GM18870 (cell line): ENCODE data around the gene EGFR.

Source experiments
- ATAC-seq: cut with Tn5 transposase; IDR thresholded peaks from one replicate; pipeline ENCODE4 v1.9.1; 2021; ENCODE audit warnings: moderate library complexity; ENCODE audit not compliant: unreplicated experiment

The EGFR gene

DNA sequence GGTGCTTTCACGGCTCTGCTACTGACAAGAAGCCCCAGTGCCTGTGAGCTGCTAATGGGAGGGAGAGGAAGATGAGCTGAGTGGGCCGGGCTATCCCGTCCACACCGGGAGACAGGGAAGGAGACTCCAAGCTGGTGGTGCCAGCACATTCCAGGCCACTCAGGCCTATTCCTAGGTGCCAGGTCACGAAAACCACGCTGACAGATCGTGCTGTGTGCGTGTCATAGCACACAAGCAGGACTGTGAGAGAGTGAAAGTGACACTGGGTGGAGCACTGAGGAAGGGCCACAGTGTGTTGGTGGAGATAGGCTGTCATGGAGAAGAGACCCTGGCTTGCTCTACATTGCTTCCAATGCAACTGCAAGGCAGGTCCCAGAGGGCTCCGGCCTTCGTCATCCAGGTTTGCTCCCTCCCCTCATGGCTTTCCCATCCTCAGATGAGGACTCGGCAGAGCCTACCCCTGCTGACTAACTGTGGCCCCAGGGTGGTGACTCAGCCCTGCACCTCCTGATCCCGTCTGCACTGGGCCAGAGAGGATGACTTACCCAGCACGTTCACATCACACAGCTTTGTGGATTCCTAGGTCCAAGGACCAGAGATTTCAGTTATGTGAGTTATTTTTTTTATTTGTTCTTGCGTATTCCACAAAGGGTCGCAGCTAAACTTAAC lies 167.3 kb downstream of the EGFR start:
- ATAC-seq, result no peak

DNA sequence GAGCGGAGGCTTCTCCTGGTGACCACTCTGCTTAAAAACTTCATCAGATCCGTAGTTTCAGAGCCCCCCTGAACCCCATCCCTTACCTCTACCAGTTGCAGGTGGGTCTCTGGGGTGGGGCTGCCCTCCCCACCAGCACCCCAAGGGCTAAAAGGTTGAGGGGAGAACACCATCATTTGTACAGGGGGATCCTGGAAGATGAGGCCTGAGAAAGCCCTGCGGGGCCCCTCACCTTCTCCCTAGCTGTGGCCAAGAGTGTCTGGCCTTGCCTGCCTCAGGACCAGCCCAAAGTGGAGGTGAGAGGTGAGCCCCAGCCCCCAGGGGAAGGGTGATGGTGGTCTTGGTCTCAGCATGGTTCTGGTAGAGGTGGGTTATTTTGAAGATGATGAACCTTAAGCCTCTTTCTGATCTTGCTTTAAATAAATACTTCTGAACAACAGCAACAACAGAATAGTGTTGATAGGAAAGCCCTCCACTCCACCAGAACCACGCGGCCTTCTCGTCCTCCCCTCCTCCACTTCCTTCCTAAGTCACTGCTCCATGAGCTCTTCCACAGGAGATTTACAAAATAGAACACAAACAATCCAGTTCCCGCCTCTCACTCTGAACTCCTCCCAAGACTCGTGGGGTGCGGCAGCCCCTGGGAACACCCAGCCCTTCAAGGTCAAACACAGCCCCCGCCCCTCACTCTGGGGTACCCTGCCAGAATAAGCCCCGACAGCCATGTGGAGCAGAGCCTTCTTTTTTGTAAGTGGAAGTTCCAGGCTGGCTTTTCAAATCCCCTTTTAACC lies 169.1 kb downstream of the EGFR start:
- ATAC-seq, result no peak

DNA sequence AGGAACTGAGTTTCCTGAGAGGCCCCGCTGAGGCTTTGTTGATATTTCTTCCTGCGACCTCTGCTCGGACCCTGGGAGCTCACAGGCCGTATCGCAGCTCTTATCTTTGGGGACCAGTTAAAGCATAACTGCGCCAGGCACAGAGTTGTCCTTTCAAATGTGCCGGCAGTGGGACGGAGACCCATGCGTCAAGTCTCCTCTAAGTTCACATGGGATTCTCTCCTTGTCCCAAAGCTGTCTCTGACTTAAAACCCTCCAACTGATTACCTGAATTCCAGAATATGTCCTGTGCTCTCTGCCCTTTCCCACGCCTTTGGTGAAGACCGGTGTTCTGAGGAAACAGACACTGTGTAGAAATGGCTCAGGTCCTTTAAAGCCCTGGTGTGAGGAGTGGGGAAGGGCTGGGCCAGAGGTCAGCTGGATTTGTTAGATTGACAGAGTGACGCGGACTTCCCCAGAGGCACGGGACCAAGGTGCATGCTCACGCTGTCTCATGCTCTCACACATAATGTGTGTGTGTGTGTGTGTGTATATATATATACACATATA lies 169.8 kb downstream of the EGFR start:
- no peak for ATAC-seq

DNA sequence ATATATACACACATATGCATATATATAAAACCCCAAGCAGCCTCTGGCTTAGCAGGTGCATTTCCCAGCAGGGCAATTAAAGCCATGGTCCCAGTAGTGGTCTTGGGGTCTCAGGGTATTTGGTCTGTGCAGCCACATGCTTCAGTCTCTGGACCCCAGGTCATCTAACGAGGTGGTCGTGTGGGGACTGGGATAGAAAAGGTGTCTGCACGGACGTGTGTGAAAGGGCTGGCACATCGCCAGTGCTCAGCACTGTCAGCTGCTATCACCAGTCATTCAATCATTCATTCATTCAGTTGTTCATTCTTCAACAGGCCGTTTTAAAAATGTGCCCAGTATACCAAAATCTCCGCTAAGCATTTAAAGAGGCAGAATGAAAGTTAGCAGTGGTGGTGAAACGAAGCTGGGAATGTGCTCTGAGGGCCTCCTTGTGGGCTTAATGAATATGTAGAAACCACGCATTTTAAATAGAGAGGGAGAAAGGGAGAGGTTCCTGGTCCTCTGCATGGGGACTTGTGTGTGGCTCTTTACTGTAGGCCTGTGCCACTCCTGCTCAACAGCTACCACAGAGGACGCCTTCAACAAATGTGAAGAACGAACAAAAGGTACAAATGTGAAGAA lies 170.4 kb downstream of the EGFR start:
- no peak for ATAC-seq

DNA sequence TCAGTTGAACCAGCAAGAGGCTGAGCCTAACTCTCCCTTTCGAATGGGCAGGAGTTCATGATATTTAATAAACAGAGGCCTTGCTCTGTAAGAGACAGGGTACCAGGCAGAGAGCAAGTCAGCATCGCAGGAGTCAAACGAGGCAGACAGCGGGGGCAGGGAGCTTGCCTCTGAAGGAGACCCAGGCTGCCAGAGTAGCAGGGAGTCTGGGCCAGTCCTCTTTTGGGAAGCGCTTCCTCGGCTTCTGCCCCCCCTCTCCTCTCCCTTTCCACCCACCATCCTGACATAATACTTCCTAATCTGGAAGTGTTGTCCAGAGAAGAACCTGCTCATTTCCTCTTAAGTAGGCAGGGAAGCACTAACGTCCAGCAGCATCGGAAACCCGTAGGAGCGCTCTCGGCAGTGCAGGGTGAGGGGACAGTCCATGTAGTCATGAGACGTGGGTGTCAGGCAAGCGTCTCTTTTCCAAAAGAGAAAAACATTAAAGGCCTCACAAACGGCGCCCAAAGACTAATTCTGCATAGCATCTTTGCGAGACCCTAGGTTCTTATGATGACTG lies 171.1 kb downstream of the EGFR start:
- no peak for ATAC-seq

DNA sequence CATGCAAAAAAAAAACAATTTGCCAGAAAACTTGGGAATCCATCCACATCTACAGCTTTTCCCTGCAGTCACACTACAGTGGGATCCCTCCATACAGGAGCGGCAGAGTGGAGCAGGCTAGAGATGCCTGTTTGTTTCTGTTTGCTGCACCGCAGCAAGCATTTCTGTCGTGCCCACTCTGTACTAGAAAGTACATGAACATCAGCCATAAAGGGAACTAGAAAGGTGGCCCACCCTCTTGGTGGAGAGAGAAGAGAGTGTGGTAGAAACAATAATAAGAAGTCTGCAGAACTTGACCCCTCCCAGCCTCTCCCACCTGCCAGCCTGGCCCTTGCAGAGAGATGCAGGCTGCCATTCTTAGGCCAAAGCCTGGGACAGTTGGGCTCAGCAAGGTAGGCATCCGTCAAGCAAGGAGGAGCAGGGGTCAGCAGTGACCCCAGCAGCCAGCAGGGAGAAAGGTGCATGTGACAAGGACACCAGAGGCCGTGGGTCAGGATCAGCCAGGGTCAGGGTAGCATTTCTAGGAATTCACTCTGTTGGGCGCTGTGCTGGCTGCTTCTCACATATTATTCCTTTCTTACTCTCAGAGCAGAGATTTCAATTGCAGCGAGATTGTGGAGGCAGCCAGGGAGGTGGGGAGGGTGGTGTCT lies 171.8 kb downstream of the EGFR start:
- ATAC-seq, result no peak

DNA sequence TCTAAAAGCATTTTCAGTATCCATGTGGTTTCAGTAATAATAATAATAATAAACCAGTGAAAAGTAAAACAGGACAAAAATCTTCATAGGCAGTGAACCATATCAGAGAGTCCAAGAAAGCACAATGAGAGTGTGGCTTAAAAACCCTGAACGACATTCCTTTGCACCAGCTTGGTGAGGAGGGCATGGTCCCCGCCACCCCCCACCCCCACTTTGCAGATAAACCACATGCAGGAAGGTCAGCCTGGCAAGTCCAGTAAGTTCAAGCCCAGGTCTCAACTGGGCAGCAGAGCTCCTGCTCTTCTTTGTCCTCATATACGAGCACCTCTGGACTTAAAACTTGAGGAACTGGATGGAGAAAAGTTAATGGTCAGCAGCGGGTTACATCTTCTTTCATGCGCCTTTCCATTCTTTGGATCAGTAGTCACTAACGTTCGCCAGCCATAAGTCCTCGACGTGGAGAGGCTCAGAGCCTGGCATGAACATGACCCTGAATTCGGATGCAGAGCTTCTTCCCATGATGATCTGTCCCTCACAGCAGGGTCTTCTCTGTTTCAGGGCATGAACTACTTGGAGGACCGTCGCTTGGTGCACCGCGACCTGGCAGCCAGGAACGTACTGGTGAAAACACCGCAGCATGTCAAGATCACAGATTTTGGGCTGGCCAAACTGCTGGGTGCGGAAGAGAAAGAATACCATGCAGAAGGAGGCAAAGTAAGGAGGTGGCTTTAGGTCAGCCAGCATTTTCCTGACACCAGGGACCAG lies 172.5 kb downstream of the EGFR start:
- no peak for ATAC-seq

DNA sequence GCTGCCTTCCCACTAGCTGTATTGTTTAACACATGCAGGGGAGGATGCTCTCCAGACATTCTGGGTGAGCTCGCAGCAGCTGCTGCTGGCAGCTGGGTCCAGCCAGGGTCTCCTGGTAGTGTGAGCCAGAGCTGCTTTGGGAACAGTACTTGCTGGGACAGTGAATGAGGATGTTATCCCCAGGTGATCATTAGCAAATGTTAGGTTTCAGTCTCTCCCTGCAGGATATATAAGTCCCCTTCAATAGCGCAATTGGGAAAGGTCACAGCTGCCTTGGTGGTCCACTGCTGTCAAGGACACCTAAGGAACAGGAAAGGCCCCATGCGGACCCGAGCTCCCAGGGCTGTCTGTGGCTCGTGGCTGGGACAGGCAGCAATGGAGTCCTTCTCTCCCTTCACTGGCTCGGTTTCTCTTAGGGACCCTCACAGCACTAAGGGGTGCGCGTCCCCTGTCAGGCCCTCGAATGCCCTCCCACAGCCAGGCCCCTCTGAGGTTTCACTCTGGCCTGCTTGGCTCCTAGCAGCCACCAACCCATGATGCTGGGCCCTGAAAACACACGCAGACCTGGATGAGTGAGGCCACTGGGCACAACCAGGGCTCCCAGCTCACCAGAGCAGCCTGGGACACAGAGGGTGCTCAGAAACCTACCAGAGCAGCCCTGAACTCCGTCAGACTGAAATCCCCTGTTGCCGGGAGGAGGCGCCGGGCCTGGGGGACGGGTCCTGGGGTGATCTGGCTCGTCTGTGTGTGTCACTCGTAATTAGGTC lies 173.3 kb downstream of the EGFR start:
- no peak for ATAC-seq

DNA sequence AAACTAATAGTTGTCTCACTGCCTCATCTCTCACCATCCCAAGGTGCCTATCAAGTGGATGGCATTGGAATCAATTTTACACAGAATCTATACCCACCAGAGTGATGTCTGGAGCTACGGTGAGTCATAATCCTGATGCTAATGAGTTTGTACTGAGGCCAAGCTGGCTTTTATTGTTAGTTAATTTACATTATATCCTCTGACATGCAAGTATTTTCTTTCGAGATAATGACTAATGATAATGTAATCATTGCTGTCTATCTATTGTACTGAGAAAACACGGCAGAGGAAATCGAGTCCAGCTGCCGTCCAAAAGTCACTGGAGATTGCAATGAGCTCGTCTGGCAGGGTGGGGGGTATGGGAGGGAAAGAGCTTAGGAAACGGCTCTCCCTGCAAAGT lies 173.9 kb downstream of the EGFR start:
- ATAC-seq, result no peak

DNA sequence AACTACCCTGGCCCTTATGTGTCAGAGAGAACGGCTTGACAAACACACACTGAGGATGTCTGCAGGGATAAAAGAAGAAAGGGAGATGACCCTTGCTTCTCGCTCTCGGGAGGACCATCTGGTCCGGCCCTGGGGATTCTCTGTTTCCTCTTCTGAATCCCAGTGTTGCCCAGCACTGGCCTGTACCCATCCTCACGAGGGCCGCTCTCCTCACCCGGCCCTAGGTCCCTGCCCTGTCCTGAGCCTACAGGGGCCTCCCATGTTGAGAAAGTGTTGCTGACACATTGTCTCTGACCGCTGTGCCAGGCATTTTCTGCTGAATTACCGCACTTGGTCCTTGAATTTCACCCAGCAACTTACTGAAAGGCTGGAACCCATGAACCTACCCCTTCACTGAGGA lies 174.4 kb downstream of the EGFR start:
- no peak for ATAC-seq

DNA sequence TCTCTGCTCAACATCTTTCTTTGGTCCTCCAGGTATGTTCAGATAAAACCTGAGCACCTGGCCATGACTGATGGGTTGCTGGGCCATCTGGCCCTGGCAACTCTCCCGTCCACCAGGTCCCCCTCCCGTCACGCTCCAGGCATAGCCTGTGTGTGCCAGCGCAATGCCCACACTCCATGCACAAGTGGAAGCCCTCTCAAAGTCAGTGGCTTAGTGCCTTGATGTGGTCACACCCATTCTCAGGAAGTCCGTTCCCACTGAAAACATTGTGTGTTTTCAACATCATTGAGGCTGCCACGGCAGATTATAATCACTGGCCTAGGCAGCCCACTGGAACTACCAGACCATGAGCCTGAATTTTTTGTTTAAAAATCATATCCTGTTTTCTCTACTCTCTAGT lies 175.7 kb downstream of the EGFR start:
- ATAC-seq, result no peak

DNA sequence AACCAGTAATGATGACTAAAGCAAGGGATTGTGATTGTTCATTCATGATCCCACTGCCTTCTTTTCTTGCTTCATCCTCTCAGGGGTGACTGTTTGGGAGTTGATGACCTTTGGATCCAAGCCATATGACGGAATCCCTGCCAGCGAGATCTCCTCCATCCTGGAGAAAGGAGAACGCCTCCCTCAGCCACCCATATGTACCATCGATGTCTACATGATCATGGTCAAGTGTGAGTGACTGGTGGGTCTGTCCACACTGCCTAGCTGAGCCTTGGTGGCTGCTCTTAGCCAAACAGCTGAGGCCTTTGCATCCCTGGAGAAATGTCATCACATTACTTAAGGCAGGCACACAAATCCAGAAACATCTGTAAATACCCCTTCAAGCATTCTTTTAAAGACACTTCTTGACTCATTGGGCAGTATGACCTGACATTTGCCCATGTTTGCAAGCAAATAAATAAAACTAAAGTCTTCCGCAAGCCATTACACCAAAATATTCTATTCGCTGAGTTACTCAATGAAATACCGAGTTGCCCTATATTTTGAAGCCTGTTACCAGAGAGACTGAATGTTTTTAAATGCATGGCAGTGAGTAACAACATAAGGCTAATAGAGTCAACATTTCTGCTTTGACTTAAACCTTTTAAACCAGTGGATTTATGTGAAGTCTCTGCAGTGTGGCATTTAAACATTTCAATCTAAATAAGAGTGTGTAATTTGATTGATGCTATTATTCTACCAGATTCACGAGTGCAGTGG lies 180.0 kb downstream of the EGFR start:
- ATAC-seq, result no peak

DNA sequence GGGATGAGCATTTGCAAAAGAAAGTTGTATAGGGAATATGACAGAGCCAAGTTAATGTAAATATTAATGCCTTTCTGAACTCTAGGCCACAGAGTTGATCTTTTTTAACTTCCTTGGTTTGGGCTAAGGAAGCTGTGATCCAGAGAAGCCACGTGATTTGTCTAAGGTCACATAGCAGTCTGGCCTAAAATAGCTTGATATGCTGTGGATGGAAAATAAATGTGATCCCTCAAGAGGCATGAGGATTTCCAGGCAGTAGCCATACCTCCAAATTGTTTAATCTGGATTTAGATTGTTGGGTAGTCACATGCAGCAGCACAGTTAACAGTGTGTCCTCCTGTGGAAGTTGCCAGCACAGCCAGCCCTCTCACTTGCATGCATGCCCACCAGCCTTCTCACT lies 180.6 kb downstream of the EGFR start:
- no peak for ATAC-seq

DNA sequence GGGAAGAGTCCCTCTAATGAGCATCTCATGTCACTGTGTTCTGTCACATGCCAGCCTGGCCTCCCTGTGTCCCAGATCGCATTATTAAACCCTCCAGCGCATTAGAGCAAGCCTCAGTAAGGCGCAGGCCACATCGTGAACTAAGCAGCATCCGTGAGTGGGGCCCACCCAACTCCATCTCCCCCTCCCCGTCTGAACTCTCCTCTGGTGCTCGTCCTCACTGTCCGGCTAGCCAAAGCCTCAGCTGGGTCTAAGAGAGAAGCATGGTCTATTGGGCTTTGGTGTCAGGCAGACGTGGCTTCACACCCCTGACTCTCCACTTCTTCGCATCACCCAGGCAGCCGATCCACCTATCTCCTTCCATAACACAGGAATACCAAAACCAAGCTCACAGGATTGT lies 181.6 kb downstream of the EGFR start:
- ATAC-seq, result no peak

DNA sequence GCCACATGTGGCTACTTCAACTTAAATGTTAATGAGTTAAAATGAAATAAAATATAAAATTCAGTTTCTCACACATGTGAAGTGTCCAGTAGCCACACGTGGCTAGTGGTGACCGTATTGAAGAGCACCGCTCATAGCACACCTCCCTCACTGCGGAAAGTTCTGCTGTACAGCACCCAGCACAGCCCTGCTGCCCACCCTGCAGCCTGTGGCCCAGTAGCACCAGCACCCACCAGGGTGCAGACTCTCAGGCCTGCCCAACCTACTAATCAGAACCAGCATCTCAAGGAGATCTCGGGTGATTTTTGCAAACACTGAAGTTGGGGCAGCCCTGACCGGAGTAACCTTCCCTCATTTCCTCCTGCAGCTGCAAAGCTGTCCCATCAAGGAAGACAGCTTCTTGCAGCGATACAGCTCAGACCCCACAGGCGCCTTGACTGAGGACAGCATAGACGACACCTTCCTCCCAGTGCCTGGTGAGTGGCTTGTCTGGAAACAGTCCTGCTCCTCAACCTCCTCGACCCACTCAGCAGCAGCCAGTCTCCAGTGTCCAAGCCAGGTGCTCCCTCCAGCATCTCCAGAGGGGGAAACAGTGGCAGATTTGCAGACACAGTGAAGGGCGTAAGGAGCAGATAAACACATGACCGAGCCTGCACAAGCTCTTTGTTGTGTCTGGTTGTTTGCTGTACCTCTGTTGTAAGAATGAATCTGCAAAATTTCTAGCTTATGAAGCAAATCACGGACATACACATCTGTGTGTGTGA lies 183.5 kb downstream of the EGFR start:
- ATAC-seq, result no peak

DNA sequence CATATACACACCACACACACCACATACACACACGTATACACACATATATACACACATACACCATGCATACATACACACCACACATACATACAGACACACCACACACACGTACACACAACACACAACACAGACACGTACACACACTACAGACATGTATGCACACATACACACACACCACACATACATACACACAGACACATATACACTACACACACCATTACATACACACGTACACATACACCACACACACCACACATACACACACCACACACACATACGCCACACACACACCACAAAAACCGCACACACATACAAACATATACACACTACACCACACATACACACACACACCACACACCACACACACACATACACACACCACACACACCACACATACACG lies 184.5 kb downstream of the EGFR start:
- no peak for ATAC-seq

DNA sequence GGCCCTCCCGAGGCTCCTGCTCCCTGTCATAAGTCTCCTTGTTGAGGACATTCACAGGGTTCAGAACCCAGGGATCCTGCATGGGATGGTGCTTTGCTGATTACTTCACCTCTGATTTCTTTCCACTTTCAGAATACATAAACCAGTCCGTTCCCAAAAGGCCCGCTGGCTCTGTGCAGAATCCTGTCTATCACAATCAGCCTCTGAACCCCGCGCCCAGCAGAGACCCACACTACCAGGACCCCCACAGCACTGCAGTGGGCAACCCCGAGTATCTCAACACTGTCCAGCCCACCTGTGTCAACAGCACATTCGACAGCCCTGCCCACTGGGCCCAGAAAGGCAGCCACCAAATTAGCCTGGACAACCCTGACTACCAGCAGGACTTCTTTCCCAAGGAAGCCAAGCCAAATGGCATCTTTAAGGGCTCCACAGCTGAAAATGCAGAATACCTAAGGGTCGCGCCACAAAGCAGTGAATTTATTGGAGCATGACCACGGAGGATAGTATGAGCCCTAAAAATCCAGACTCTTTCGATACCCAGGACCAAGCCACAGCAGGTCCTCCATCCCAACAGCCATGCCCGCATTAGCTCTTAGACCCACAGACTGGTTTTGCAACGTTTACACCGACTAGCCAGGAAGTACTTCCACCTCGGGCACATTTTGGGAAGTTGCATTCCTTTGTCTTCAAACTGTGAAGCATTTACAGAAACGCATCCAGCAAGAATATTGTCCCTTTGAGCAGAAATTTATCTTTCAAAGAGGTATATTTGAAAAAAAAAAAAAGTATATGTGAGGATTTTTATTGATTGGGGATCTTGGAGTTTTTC lies 186.5 kb downstream of the EGFR start:
- no peak for ATAC-seq
